Thoracic aorta (tissue), 2 donors: ENCODE data around the gene CCDC197. TPM values are rescaled to one million over a fixed set of nuclear protein-coding genes. Genes with fewer than 3 reads are reported as not detected.
A peak's percentile ranks its signal among the peaks of the same experiment; 100 is the strongest.

Experiments used
- ATAC-seq: fragments of 150-250 bp; one replicate; pipeline ENCODE4 v1.8.0; 2017; ENCODE audit warnings: low read depth; ENCODE audit not compliant: insufficient number of reproducible peaks, low FRiP score
- DNase-seq: peaks from one replicate; pipeline ENCODE4 v3.0.0-alpha.2; 2020; ENCODE audit warnings: low spot score
- H3K27ac ChIP-seq, 2 donors: fragments of 200-600 bp; sonication (generic); 1 replicate in 1 of 2; 2 replicates in 1 of 2; pipeline ENCODE4 v1.5.1; 2016; ENCODE audit warnings: mild to moderate bottlenecking in 2 of 2, moderate library complexity in 2 of 2
- H3K27me3 ChIP-seq: fragments of 200-600 bp; sonication (generic); replicated peaks from 2 replicates; pipeline ENCODE4 v1.6.0; 2016; ENCODE audit warnings: mild to moderate bottlenecking; ENCODE audit not compliant: insufficient read depth
- H3K36me3 ChIP-seq: fragments of 200-600 bp; sonication (generic); one replicate; pipeline ENCODE4 v1.5.1; 2016
- H3K4me1 ChIP-seq, 2 donors: fragments of 200-600 bp; sonication (generic); 1 replicate in 1 of 2; 2 replicates in 1 of 2; pipeline versions ENCODE4 v1.5.1 to v1.6.0; 2016; ENCODE audit warnings: low read depth in 2 of 2, mild to moderate bottlenecking in 1 of 2; ENCODE audit not compliant: control insufficient read depth in 1 of 2
- H3K4me3 ChIP-seq: fragments of 200-600 bp; sonication (generic); 2 replicates; pipeline ENCODE4 v1.5.1; 2016; ENCODE audit warnings: mild to moderate bottlenecking
- H3K9me3 ChIP-seq: fragments of 200-600 bp; sonication (generic); 2 replicates; pipeline ENCODE4 v1.5.1; 2016
- total RNA-seq, 2 donors: library from RNA; depleted of rRNA; stranded (reverse); fragments of >200 nt; gene quantifications; one replicate each; pipeline versions ENCODE4 v1.1.0 to v1.2.3, GENCODE V29; 2016
- TF ChIP-seq, protein P1 (sequence below): fragments of 200-600 bp; sonication (generic); IDR thresholded peaks from one replicate; pipeline ENCODE4 v1.5.1; 2019; ENCODE audit warnings: antibody characterized with exemption

CCDC197 gene
- total RNA-seq, 2 donors from 2014 or later, result not detected

DNA sequence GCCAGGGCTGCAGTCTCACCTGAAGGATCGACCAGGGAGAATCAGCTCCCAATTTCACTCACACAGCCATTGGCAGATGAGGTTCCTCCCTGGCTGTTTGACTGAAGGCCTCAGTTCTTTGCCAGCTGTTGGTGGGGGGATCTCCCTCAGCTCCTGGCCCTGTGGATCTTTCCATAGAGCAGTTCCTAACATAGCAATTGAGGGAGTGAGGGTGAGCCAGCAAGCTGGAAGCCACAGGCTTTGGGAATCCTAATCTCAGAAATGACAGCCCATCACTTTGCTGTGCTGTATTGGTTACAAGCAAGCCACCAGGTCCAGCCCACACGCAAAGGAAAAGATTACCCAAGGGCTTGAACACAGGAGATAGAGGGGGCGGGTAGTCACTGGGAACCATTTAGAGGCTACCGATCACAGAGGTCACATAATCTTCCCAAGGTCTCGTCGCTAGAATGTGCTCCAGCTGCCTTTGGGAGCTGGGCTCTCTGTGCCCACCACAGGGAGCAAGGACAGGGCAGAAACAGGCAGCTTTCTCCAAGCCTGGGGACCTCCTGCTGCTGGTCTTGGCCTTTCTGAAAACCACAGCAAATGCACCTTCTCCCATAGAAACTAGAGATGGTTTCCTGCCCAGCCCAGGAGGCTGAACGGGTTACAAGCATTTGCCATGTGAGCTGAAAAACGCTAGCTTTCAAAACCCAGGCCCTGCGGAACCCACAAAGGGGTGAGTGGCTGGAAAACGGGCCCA lies 24.5 kb downstream of the CCDC197 start:
- TF ChIP-seq, protein P1, sequence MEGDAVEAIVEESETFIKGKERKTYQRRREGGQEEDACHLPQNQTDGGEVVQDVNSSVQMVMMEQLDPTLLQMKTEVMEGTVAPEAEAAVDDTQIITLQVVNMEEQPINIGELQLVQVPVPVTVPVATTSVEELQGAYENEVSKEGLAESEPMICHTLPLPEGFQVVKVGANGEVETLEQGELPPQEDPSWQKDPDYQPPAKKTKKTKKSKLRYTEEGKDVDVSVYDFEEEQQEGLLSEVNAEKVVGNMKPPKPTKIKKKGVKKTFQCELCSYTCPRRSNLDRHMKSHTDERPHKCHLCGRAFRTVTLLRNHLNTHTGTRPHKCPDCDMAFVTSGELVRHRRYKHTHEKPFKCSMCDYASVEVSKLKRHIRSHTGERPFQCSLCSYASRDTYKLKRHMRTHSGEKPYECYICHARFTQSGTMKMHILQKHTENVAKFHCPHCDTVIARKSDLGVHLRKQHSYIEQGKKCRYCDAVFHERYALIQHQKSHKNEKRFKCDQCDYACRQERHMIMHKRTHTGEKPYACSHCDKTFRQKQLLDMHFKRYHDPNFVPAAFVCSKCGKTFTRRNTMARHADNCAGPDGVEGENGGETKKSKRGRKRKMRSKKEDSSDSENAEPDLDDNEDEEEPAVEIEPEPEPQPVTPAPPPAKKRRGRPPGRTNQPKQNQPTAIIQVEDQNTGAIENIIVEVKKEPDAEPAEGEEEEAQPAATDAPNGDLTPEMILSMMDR, result no peak
- no peak for ATAC-seq

GRCh38 chr14:94022532-94023411 lies 25.7 kb downstream of the CCDC197 start:
- Histone ChIP-seq H3K4me3 (no peak overlapping the region), H3K27ac (no peak overlapping the region), H3K9me3 (no peaks in the 10 kb centered on the region), H3K36me3 (no peaks in the 10 kb centered on the region), H3K4me1 (no peaks in the 10 kb centered on the region), H3K27me3 (no peaks in the 10 kb centered on the region)
- DNase-seq, result no peak
- TF ChIP-seq, protein P1, result no peak
- ATAC-seq, result no peak

More for the DNA sequence above, 24.5 kb downstream of the CCDC197 start:
- no peaks in the 10 kb centered on the region for H3K4me1 ChIP-seq
- H3K27ac ChIP-seq, result no peak overlapping the region
- H3K4me3 ChIP-seq, result no peak overlapping the region
- DNase-seq, result no peak
- no peaks in the 10 kb centered on the region for H3K36me3 ChIP-seq
- no peaks in the 10 kb centered on the region for H3K9me3 ChIP-seq
- H3K27me3 ChIP-seq, result no peaks in the 10 kb centered on the region

- TF ChIP-seq, protein P1, result no peak
- Histone ChIP-seq H3K4me3 (no peak overlapping the region), H3K36me3 (no peaks in the 10 kb centered on the region), H3K27ac (no peak overlapping the region), H3K9me3 (no peaks in the 10 kb centered on the region), H3K27me3 (no peaks in the 10 kb centered on the region), H3K4me1 (no peaks in the 10 kb centered on the region)
- DNase-seq (no peak), ATAC-seq (no peak)
Observed at GRCh38 chr14:94024549-94024948, 27.4 kb downstream of the CCDC197 start.

DNA sequence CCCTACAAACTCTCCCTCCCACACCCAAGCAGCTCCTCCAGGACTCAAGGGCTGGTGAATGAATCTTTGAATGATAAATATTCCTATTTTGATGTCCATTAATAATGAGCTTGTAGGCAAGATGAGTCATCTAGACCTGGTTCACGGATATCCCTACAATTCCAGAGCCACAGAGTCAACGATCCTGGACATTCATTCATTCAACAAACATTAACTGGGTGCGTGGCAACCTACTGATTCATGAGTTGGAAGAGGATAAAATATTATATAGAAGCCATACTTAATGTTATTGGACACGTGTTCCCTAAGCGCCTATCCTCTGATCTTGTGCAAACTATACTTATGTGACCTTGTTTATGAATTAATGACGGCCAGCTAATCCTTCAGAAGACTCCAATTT lies 28.6 kb downstream of the CCDC197 start:
- Histone ChIP-seq H3K4me3 (peak overlapping the region; percentile 78), H3K27me3 (no peaks in the 10 kb centered on the region), H3K4me1 (no peaks in the 10 kb centered on the region), H3K36me3 (no peaks in the 10 kb centered on the region), H3K9me3 (no peaks in the 10 kb centered on the region), H3K27ac (no peak overlapping the region)
- DNase-seq (no peak), ATAC-seq (no peak)
- TF ChIP-seq, protein P1, result no peak

GRCh38 chr14:94026173-94026888 lies 29.2 kb downstream of the CCDC197 start, which contains the start of gene OTUB2:
Gene OTUB2, plus strand, starts transcription at chr14:94026340. Its CDS starts 198 bp downstream, at chr14:94026538.
- Histone ChIP-seq H3K36me3 (no peaks in the 10 kb centered on the region), H3K27me3 (no peaks in the 10 kb centered on the region), H3K4me1 (no peaks in the 10 kb centered on the region), H3K4me3 (peak within 1 kb of the TSS; percentile 78), H3K27ac (no peak within 1 kb of the TSS), H3K9me3 (no peaks in the 10 kb centered on the region)
- DNase-seq (peak; percentile 91), ATAC-seq (peak; percentile 96)
- TF ChIP-seq, protein P1, result no peak
